Stimulated activated CD8-positive, alpha-beta memory T cell treated with anti-CD3 and anti-CD28 coated beads, Interleukin-15, amount 100 ng/mL, for 4 hours (primary cell): ENCODE data around the gene CD7.
"Not testable (repeated sequence)": the region's sequence is repeated elsewhere in the genome, so short reads cannot be mapped to it uniquely, and the experiment has no call there.

ENCODE experiments used
- DNase-seq, 2 donors: peaks; one replicate each; pipeline ENCODE4 v3.0.0-alpha.2; 2020; ENCODE audit warnings: low read depth in 2 of 2

CD7 gene

GRCh38 chr17:82317394-82318168 is at the start of gene CD7:
Gene CD7 (minus strand): TSS chr17:82317608. CDS start chr17:82317495, 113 bp downstream.
- DNase-seq, result peak; percentile 45 to 53

GRCh38 chr17:82366749-82367148 is 49.3 kb upstream of the CD7 start:
- DNase-seq, result no peak

DNA sequence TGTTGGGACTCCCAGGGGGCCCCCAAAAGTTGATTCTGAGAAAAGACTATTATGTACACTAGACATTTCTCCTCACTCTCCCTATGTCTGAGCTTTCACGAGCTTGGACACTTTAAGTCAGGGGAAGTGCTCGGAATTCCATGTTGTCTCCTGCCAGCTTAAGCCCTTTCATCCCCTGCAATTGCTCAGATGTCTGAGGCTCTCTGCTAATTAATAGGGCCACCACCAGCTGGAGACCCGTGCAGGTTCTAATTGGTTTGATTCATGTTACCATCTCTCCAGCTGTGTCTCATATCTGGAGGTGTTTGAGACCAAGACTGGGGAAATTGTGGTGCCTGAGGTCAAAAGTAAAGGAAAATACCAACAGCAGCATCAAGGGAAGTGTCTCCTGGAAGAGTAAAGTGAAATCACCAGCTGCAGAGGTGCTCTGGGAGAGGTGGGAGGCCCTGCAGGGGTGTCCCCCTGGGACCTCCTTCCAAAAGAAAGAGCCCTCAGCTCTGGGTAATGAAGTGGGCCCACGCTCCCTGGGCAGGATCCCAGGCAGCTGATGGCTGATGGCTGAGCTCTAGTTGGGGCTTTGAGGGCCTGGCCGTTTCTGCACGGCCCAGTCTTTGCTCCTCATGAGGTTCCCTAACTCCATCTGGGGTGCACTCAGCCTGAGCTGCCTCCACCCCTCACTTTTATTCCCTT is 48.3 kb upstream of the CD7 start:
- no peak for DNase-seq

DNA sequence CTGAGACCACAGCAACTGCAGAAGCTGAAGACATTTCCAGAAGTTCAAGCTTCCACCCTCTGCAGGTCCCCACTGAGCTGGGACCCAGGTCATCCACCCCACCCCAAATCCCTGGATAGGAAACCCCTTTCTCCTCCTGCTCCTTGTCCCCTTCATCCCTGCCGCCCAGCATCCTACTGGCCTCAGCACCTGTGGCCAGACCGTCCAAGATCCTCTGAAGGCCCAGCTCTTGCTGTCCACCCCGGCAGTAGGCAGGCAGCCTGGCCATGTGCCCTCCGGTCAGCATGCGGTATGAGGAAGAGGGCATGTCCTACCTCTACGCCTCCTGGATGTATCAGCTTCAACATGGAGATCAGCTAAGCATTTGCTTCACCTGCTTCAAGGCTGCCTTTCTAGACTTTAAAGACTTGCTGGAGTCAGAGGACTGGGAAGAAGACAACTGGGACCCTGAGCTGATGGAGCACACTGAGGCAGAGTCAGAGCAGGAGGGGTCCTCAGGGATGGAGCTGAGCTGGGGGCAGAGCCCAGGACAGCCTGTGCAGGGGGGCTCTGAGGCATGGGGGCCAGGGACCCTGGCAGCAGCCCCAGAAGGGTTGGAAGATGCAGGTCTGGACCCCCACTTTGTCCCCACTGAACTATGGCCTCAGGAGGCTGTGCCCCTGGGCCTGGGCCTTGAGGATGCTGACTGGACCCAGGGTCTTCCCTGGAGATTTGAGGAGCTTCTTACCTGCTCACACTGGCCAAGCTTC is 44.7 kb upstream of the CD7 start:
- no peak for DNase-seq

DNA sequence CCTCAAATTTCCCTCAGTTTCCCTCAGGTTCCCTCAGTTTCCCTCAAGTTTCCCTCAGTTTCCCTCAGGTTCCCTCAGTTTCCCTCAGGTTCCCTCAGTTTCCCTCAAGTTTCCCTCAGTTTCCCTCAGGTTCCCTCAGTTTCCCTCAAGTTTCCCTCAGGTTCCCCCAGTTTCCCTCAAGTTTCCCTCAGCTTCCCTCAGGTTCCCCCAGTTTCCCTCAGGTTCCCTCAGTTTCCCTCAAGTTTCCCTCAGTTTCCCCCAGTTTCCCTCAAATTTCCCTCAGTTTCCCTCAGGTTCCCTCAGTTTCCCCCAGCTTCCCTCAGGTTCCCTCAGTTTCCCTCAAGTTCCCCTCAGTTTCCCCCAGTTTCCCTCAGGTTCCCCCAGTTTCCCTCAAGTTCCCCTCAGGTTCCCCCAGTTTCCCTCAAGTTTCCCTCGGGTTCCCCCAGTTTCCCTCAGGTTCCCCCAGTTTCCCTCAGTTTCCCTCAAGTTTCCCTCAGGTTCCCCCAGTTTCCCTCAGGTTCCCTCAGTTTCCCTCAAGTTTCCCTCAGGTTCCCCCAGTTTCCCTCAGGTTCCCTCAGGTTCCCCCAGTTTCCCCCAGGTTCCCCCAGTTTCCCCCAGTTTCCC is 42.2 kb upstream of the CD7 start:
- DNase-seq, result not testable (repeated sequence)

- peak in 1 of 2 donors; percentile 16 for DNase-seq
These were observed 41.3 kb upstream of the CD7 start, which contains the start of gene TEX19 for GRCh38 chr17:82358465-82359350. Gene TEX19 (plus strand): TSS chr17:82359247. CDS start chr17:82362151, 2,904 bp downstream.

DNA sequence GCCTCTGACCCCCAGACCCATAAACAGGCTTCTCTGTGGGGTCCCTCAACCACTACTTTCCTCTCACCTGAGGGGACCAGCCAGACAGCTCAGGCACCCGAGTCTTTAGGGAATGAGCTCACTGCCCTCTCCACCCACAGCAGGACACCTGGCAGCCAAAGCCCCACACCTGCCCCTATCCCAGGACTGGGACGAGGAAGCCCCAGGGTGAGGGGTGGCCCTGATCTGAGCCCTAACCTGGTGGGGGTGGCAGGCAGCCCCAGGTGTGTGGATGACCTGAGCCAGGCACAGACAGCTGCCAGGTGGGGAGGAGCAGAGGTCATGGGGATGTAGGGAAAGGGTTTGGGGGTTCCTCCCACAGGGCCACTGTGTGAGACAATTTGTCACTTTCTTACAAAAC is 40.0 kb upstream of the CD7 start:
- no peak for DNase-seq

DNA sequence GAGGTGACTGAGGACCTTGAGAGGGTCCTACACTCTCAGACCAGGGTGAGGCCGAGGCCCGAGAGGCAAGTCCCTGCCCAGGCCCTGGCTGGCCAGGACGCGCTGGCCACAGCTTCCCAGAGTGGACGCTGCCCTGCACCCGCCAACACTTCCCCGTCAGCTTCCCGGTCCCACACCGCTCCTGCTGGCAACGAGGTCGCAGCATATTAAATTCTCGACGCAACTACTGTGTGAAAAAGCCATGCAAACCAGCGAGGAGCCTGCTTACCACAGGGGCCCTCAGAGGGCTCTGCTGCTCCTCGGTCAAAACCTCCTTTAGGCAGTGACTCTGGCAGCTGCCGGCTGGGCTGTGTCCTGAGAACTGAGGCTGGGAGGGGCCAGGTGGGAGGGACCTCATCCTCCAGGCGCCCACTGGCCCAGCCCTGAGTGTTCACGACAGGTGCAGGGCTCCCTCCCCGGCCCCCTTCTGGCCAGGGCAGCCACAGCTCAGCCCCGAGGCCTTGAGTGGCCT is 39.5 kb upstream of the CD7 start:
- no peak for DNase-seq

DNA sequence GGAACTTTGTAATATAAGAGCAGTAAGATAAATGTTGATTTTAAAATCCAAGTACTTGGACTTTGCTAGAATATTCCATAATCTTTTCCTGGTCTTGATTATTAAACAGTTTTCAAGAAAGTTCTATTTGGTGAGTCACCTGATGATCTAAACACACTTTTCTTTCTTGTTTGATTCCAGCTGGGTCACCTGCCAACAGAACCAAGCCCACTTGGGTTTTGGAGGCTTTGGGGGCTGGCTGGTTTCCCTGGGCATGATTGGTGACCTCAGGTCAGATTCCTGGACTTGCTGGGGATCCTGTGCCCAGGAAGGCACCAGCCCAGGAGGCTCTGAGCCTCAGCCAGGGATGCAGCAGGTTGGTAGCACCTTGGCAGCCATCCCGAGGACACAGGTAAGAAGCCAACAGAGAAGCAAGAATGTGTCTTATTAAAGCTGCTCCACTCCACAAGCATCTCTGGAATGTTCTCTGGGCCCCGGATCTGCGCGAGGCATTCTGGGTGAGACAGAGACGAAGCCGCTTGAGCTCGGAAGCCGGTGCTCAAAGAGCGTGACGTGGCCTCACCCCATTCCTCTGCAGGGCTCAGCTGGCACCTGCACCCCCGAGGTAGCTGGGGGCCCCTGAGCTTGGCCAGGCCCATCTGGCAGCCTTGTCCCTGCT is 38.5 kb upstream of the CD7 start:
- no peak for DNase-seq

DNA sequence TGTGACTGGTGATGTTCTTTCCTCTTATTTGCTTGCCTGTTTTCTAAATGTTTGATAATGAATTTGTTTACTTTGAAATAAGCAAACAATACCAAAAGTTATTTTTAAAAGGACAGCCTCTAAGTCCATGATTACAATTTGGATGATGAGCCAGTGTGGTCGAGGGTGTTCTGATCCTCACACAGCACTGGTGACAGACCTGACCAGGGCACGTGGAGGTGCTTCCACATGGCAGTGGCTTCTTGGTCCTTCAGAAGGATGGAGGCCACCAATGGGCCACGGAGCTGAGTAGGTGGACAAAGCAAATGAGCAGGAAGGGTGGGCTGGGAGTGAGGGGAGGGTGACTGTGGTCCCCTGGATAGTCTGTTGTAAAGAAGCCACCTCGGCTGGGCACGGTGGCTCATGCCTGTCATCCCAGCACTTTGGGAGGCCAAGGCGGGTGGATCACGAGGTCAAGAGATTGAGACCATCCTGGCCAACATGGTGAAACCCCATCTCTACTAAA is 37.4 kb upstream of the CD7 start:
- DNase-seq, result no peak

DNA sequence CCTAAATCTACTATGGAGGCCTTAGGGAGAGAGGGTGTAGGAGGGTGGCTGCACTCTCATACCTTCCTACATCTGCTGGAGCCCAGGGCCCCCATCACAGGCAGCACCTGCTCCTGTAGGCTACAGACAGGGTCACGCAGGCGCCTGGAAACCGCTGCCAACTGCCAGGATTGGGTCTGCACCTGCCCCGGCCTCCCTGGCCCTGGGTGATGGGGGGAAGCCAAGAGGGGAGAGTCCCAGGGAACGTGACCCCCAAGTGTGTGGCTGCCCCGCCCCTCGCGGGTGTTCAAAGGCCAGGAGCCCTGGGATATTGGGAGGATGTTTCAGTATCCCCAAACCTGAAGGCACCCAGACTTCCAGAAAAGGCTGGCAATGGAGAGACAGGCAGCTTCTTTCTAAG is 36.1 kb upstream of the CD7 start:
- DNase-seq, result no peak

GRCh38 chr17:82351713-82352488 is 34.5 kb upstream of the CD7 start:
- DNase-seq, result peak; percentile 54

DNA sequence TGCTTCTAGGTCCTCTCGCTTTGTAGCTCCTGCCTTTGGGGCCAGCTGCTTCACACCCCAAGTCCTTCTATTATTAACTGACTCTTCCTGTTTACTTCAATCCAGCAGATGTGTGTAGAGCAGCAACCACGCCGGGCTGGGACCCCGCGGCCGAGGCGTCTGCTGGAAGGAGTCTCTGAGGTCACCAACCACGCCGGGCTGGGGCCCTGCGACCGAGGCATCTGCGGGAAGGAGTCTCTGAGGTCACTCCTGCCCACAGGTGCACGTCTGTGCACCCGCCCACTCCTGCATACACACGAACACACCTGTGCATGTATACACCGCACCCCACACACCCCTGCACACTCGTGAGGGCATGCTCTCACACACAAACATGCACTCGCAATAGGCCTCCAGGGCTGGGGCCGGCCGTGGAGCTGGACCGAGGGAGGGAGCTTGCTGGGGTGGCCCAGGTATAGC is 33.9 kb upstream of the CD7 start:
- DNase-seq, result no peak

- no peak for DNase-seq
These were observed 33.0 kb upstream of the CD7 start for GRCh38 chr17:82350182-82351030.

DNA sequence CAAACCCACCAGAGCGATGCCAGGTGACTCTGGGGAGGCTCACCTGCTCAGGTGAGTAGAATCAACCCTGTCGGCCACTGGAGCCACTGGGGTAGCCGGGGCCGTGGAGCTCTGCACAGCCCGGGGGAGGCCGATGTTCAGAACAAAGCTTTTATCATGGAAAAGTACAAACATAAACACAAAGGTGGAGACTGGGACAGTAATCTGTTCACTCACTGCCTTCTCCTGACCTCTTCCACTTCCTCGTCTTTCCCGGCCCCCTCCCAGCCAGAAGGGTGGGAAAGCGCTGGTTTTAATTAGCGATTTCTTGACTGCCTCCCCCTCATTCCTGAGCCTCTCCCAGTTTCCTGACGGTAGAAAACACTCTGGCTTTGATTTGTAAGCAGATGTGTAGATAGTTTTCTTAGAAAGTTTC is 31.9 kb upstream of the CD7 start:
- no peak for DNase-seq

DNA sequence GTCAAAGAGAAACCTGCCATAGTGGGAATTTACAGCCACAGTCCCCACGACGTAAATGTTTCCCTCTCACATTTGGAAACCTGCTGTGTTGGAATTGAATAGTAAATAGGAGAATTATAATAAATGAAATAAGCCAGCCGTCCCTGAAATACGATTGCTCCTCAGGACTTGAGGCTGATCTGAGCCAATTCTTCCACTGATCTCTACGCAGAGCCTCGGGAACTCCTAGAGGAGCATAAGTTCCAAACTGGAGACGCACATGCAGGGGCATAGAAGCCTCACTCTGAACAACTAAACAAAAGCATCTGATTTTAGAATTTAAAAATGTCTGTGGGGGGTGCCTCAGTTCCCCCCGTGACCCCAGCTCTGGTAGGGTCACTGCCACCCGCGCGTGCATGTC is 31.5 kb upstream of the CD7 start:
- DNase-seq, result no peak

DNA sequence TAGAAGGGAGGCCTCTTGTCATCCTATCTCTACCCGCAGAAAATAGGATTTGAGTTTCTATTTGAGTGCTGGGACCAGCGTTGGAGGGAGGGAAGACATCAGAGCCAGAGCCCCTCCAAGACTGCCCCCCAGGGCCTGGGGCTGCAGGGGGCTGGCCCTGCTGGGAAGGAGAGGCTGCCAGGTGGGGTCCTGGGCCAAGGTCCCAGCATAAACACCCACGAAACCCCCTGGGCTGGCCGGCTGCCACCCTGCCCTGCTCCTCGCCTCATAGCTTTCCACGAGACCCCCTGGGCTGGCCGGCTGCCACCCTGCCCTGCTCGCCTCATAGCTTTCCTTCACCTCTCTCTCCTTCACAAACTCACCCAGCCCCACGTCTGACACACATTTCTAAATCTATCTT is 31.0 kb upstream of the CD7 start:
- DNase-seq, result no peak

- DNase-seq, result not testable (repeated sequence)
These were observed 30.6 kb upstream of the CD7 start for GRCh38 chr17:82347994-82348393.
